Suprapubic skin (tissue), 4 donors: ENCODE data around the gene NEUROD4. TPM values are rescaled to one million over a fixed set of nuclear protein-coding genes. Genes with fewer than 3 reads are reported as not detected.

Experiments
- DNase-seq, 2 donors: peaks; one replicate each; pipeline ENCODE4 v3.0.0-alpha.2; 2019; ENCODE audit warnings: low spot score in 2 of 2
- H3K27ac ChIP-seq: fragments of 200-600 bp; sonication (generic); one replicate; pipeline ENCODE4 v1.5.1; 2019
- H3K27me3 ChIP-seq: fragments of 200-600 bp; sonication (generic); one replicate; pipeline ENCODE4 v1.5.1; 2019
- H3K36me3 ChIP-seq: fragments of 200-600 bp; sonication (generic); one replicate; pipeline ENCODE4 v1.5.1; 2019
- H3K4me1 ChIP-seq: fragments of 200-600 bp; sonication (generic); one replicate; pipeline ENCODE4 v1.5.1; 2019
- H3K4me3 ChIP-seq: fragments of 200-600 bp; sonication (generic); one replicate; pipeline ENCODE4 v1.5.1; 2019; ENCODE audit warnings: mild to moderate bottlenecking
- H3K9me3 ChIP-seq: fragments of 200-600 bp; sonication (generic); one replicate; pipeline ENCODE4 v1.5.1; 2019
- CTCF ChIP-seq, 2 donors: fragments of 200-600 bp in 1 of 2; fragments of 450-650 bp in 1 of 2; sonication (generic) in 1 of 2; IDR thresholded peaks; one replicate each; pipeline ENCODE4 v1.5.1; 2016 to 2019; ENCODE audit warnings: antibody characterized with exemption in 2 of 2, mild to moderate bottlenecking in 1 of 2, moderate library complexity in 1 of 2
- EP300 ChIP-seq: sonication (generic); formaldehyde crosslinking; IDR thresholded peaks from one replicate; pipeline ENCODE4 v1.6.1; 2017; ENCODE audit warnings: antibody characterized with exemption
- POLR2A ChIP-seq, 2 donors: fragments of 450-650 bp; IDR thresholded peaks; one replicate each; pipeline ENCODE4 v1.6.1; 2017; ENCODE audit warnings: antibody characterized with exemption in 2 of 2, mild to moderate bottlenecking in 2 of 2, moderate library complexity in 2 of 2
- POLR2AphosphoS5 ChIP-seq, 3 donors: sonication (generic); formaldehyde crosslinking; IDR thresholded peaks; one replicate each; pipeline ENCODE4 v1.6.1; 2017; ENCODE audit warnings: antibody characterized with exemption in 3 of 3
- WGBS: methylation state at CpG from one replicate; pipeline ENCODE4 v1.1.5; 2018; 5-methylcytosine and 5-hydroxymethylcytosine counted together
- total RNA-seq, 4 donors: library from RNA; depleted of rRNA; stranded (reverse); fragments of >200 nt; gene quantifications; one replicate each; pipeline ENCODE4 v1.1.0, GENCODE V29; 2016

NEUROD4 gene
- total RNA-seq, 4 donors from 2014 or later = not detected

GRCh38 chr12:55051197-55051947, 31.6 kb downstream of the NEUROD4 start:
- no peaks in the 10 kb centered on the region for H3K4me1 ChIP-seq
- H3K36me3 ChIP-seq = no peaks in the 10 kb centered on the region
- H3K9me3 ChIP-seq = no peaks in the 10 kb centered on the region
- H3K27me3 ChIP-seq = peaks cover 3% of the 10 kb centered on the region
- no peak overlapping the region for H3K27ac ChIP-seq
- no peak for DNase-seq
- no peak for TF ChIP-seq POLR2A (IDR thresholded peaks at IDR 0.05)
- TF ChIP-seq POLR2AphosphoS5 (IDR thresholded peaks at IDR 0.05) = no peak
- no peak for TF ChIP-seq CTCF (IDR thresholded peaks at IDR 0.05)
- TF ChIP-seq EP300 = no peak
- H3K4me3 ChIP-seq = no peak overlapping the region
- 60% methylated on average over 7 of the region's 7 CpGs for WGBS

- TF ChIP-seq POLR2A (IDR thresholded peaks at IDR 0.05) (no peak), POLR2AphosphoS5 (IDR thresholded peaks at IDR 0.05) (no peak), EP300 (no peak), CTCF (IDR thresholded peaks at IDR 0.05) (no peak)
- Histone ChIP-seq H3K27me3 (peaks cover 6% of the 10 kb centered on the region), H3K4me3 (no peak overlapping the region), H3K9me3 (no peaks in the 10 kb centered on the region), H3K36me3 (no peaks in the 10 kb centered on the region), H3K27ac (no peak overlapping the region), H3K4me1 (no peaks in the 10 kb centered on the region)
- WGBS = 31% methylated on average over 4 of the region's 5 CpGs
- no peak for DNase-seq
Measured at GRCh38 chr12:55057481-55057880, 37.7 kb downstream of the NEUROD4 start.

- 92% methylated on average over 1 of the region's 1 CpG for WGBS
- Histone ChIP-seq H3K27ac (no peak overlapping the region), H3K4me1 (no peaks in the 10 kb centered on the region), H3K27me3 (peaks cover 8% of the 10 kb centered on the region), H3K36me3 (no peaks in the 10 kb centered on the region), H3K4me3 (no peak overlapping the region), H3K9me3 (no peaks in the 10 kb centered on the region)
- TF ChIP-seq POLR2A (IDR thresholded peaks at IDR 0.05) (no peak), CTCF (IDR thresholded peaks at IDR 0.05) (no peak), EP300 (no peak), POLR2AphosphoS5 (IDR thresholded peaks at IDR 0.05) (no peak)
- DNase-seq = no peak
Measured at GRCh38 chr12:55058082-55058481, 38.3 kb downstream of the NEUROD4 start.

- WGBS = 88% methylated on average over 4 of the region's 4 CpGs
- peaks cover 13% of the 10 kb centered on the region for H3K27me3 ChIP-seq
- no peaks in the 10 kb centered on the region for H3K9me3 ChIP-seq
- H3K27ac ChIP-seq = no peak overlapping the region
- no peak for TF ChIP-seq CTCF (IDR thresholded peaks at IDR 0.05)
- no peak for TF ChIP-seq POLR2A (IDR thresholded peaks at IDR 0.05)
- TF ChIP-seq EP300 = no peak
- TF ChIP-seq POLR2AphosphoS5 (IDR thresholded peaks at IDR 0.05) = no peak
- H3K36me3 ChIP-seq = no peaks in the 10 kb centered on the region
- no peaks in the 10 kb centered on the region for H3K4me1 ChIP-seq
- no peak overlapping the region for H3K4me3 ChIP-seq
- no peak for DNase-seq
Measured at GRCh38 chr12:55058776-55059175, 39.0 kb downstream of the NEUROD4 start.

- Histone ChIP-seq H3K27me3 (peaks cover 19% of the 10 kb centered on the region), H3K27ac (no peak overlapping the region), H3K4me3 (no peak overlapping the region), H3K9me3 (no peaks in the 10 kb centered on the region), H3K36me3 (no peaks in the 10 kb centered on the region), H3K4me1 (no peaks in the 10 kb centered on the region)
- 57% methylated on average over 2 of the region's 2 CpGs for WGBS
- DNase-seq = no peak
- TF ChIP-seq POLR2AphosphoS5 (IDR thresholded peaks at IDR 0.05) (no peak), POLR2A (IDR thresholded peaks at IDR 0.05) (no peak), EP300 (no peak), CTCF (IDR thresholded peaks at IDR 0.05) (no peak)
Measured at GRCh38 chr12:55060470-55060869, 40.7 kb downstream of the NEUROD4 start.
